Activated CD8-positive, alpha-beta T cell treated with anti-CD3 and anti-CD28 coated beads for 36 hours (primary cell): Measurements from ENCODE around the gene PCGF3. TPM values are rescaled to one million over a fixed set of nuclear protein-coding genes. Genes with fewer than 3 reads are reported as not detected.

ENCODE experiments used
- ATAC-seq: fragments of 200-7000 bp; cut with Tn5 transposase; one replicate; pipeline ENCODE4 v1.10.0; 2021; ENCODE audit warnings: mild to moderate bottlenecking, moderate library complexity
- CTCF ChIA-PET: fragments of 350-600 bp; sonication (Branson Sonifier 250); formaldehyde crosslinking; loops from one replicate; lab custom pipeline; 2021; ENCODE audit warnings: antibody characterized with exemption; lab: Charles Lee
- POLR2A ChIA-PET: fragments of 350-600 bp; sonication (Branson Sonifier 250); formaldehyde crosslinking; loops from one replicate; lab custom pipeline; 2021; ENCODE audit warnings: antibody characterized with exemption; lab: Charles Lee
- DNase-seq: peaks from one replicate; pipeline ENCODE4 v3.0.0-alpha.2; 2020
- H3K27ac Mint-ChIP-seq: one replicate; pipeline ENCODE4 v1.8.0; 2021; ENCODE audit warnings: mild to moderate bottlenecking, mixed read lengths
- H3K27me3 Mint-ChIP-seq: one replicate; pipeline ENCODE4 v1.8.0; 2021; ENCODE audit warnings: mixed read lengths
- H3K36me3 Mint-ChIP-seq: one replicate; pipeline ENCODE4 v1.8.0; 2021; ENCODE audit warnings: low read depth, mixed read lengths
- H3K4me1 Mint-ChIP-seq: one replicate; pipeline ENCODE4 v1.8.0; 2021; ENCODE audit warnings: low read depth, mixed read lengths
- H3K4me3 Mint-ChIP-seq: one replicate; pipeline ENCODE4 v1.8.0; 2021; ENCODE audit warnings: mild to moderate bottlenecking, moderate library complexity, mixed read lengths
- H3K9me3 Mint-ChIP-seq: one replicate; pipeline ENCODE4 v1.8.0; 2021; ENCODE audit warnings: mixed read lengths
- CTCF ChIP-seq: fragments of 200-600 bp; IDR thresholded peaks from one replicate; pipeline ENCODE4 v1.8.0; 2022; ENCODE audit warnings: antibody characterized with exemption, mild to moderate bottlenecking
- intact Hi-C: fragments of 100-400 bp; cut with micrococcal nuclease; formaldehyde crosslinking; loops from one replicate; pipeline ENCODE4 v1.10.0; 2022
- total RNA-seq, 2 experiments: library from RNA; stranded (reverse); gene quantifications; one replicate each; pipeline ENCODE4 v1.2.3, GENCODE V29; 2021

PCGF3 gene
- total RNA-seq, 2 experiments from 2014 or later, result 23.9 to 25.6 TPM

GRCh38 chr4:768076-768475 is 62.4 kb downstream of the PCGF3 start:
- TF ChIP-seq CTCF, result no peak
- ATAC-seq (no peak), DNase-seq (no peak)
- ChIA-PET CTCF (interaction anchor here (1.1 kb wide), 1 partner anchor 11 kb away, joined by 3 read pairs; no protein-coding TSS in a partner anchor), POLR2A (interaction anchor here (6.4 kb wide), 1 partner anchor 12 kb away, joined by 31 read pairs; no protein-coding TSS in a partner anchor)
- Mint-ChIP-seq H3K4me1 (peaks cover 26% of the 10 kb centered on the region), H3K27me3 (no peaks in the 10 kb centered on the region), H3K27ac (no peak overlapping the region), H3K4me3 (no peak overlapping the region), H3K36me3 (peaks cover 58% of the 10 kb centered on the region), H3K9me3 (no peaks in the 10 kb centered on the region)
- intact Hi-C loops, result no loop called here

- ChIA-PET POLR2A (interaction anchor here (6.4 kb wide), 1 partner anchor 11 kb away, joined by 31 read pairs; no protein-coding TSS in a partner anchor), CTCF (interaction anchor here (1.1 kb wide), 1 partner anchor 10 kb away, joined by 3 read pairs; no protein-coding TSS in a partner anchor)
- Mint-ChIP-seq H3K27me3 (no peaks in the 10 kb centered on the region), H3K4me1 (peaks cover 24% of the 10 kb centered on the region), H3K36me3 (peaks cover 52% of the 10 kb centered on the region), H3K4me3 (no peak overlapping the region), H3K27ac (no peak overlapping the region), H3K9me3 (no peaks in the 10 kb centered on the region)
- DNase-seq (no peak), ATAC-seq (no peak)
- TF ChIP-seq CTCF, result no peak
- intact Hi-C loops, result no loop called here
Measured at GRCh38 chr4:768995-769394, 63.4 kb downstream of the PCGF3 start.

- intact Hi-C loops, result no loop called here
- H3K4me1 Mint-ChIP-seq, result peaks cover 29% of the 10 kb centered on the region
- no peak overlapping the region for H3K4me3 Mint-ChIP-seq
- H3K27me3 Mint-ChIP-seq, result no peaks in the 10 kb centered on the region
- no peak for DNase-seq
- H3K36me3 Mint-ChIP-seq, result peaks cover 54% of the 10 kb centered on the region
- ChIA-PET CTCF (no interaction called here), POLR2A (interaction anchor here (6.4 kb wide), 1 partner anchor 10 kb away, joined by 31 read pairs; no protein-coding TSS in a partner anchor)
- ATAC-seq, result no peak
- no peak for TF ChIP-seq CTCF
- H3K27ac Mint-ChIP-seq, result no peak overlapping the region
- no peaks in the 10 kb centered on the region for H3K9me3 Mint-ChIP-seq
Measured at GRCh38 chr4:769511-769910, 63.9 kb downstream of the PCGF3 start.

GRCh38 chr4:770022-770421 is 64.4 kb downstream of the PCGF3 start:
- no peak overlapping the region for H3K4me3 Mint-ChIP-seq
- peaks cover 55% of the 10 kb centered on the region for H3K36me3 Mint-ChIP-seq
- no peaks in the 10 kb centered on the region for H3K9me3 Mint-ChIP-seq
- H3K4me1 Mint-ChIP-seq, result peaks cover 30% of the 10 kb centered on the region
- no peaks in the 10 kb centered on the region for H3K27me3 Mint-ChIP-seq
- POLR2A ChIA-PET, result interaction anchor here (1.0 to 6.4 kb wide), 2 partner anchors 10 to 12 kb away, joined by 3 to 31 read pairs; no protein-coding TSS in a partner anchor
- TF ChIP-seq CTCF, result no peak
- ATAC-seq (no peak), DNase-seq (no peak)
- CTCF ChIA-PET, result no interaction called here
- intact Hi-C loops, result no loop called here
- H3K27ac Mint-ChIP-seq, result no peak overlapping the region

- ChIA-PET CTCF (no interaction called here), POLR2A (interaction anchor here (6.4 kb wide), 1 partner anchor 8 kb away, joined by 31 read pairs; no protein-coding TSS in a partner anchor)
- Mint-ChIP-seq H3K27me3 (no peaks in the 10 kb centered on the region), H3K27ac (peak overlapping the region; percentile 30), H3K9me3 (no peaks in the 10 kb centered on the region), H3K36me3 (peaks cover 53% of the 10 kb centered on the region), H3K4me1 (peaks cover 36% of the 10 kb centered on the region), H3K4me3 (no peak overlapping the region)
- intact Hi-C loops, result no loop called here
- TF ChIP-seq CTCF, result no peak
- ATAC-seq (no peak), DNase-seq (no peak)
Measured at GRCh38 chr4:771464-771863, 65.8 kb downstream of the PCGF3 start.
